Posterior vena cava (tissue), 2 donors: Measurements from ENCODE around the gene GLIS1. TPM values are rescaled to one million over a fixed set of nuclear protein-coding genes. Genes with fewer than 3 reads are reported as not detected.
A peak's percentile ranks its signal among the peaks of the same experiment; 100 is the strongest.

Source experiments
- DNase-seq: peaks from one replicate; pipeline ENCODE4 v3.0.0-alpha.2; 2020; ENCODE audit warnings: low spot score
- intact Hi-C, 2 donors: fragments of 100-400 bp; cut with DNase I; formaldehyde crosslinking; loops; one replicate each; pipeline versions ENCODE4 v1.14.1 to v1.14.2; 2022 to 2023
- total RNA-seq, 2 donors: library from RNA; stranded (reverse); fragmentation: NEBNext Ultra II Directional; extraction: Animal tissue kit (Norgen Biotek cat#: 25700); gene quantifications; one replicate each; pipeline ENCODE4 v1.2.1, GENCODE V29; 2021
- donor health status: DM: yes; HTN: yes; CAD: no.
- donor health status: DM: yes; HTN: yes; CAD: no.

The GLIS1 gene
- total RNA-seq, 2 donors from 2014 or later: 0.74 to 1.7 TPM

GRCh38 chr1:53541263-53541625, 197.7 kb downstream of the GLIS1 start:
- intact Hi-C loops: no loop called here
- peak; percentile 76 for DNase-seq

GRCh38 chr1:53540604-53541262, 198.2 kb downstream of the GLIS1 start:
- DNase-seq: peak; percentile 56

GRCh38 chr1:53539711-53540603, 199.0 kb downstream of the GLIS1 start:
- no peak for DNase-seq
- intact Hi-C loops: no loop called here

More at GRCh38 chr1:53540604-53541262, 198.2 kb downstream of the GLIS1 start:
- intact Hi-C loops: no loop called here

- DNase-seq: no peak
- intact Hi-C loops: no loop called here
These were observed 199.7 kb downstream of the GLIS1 start for GRCh38 chr1:53539226-53539625.

GRCh38 chr1:53536606-53537005, 202.4 kb downstream of the GLIS1 start:
- intact Hi-C loops: no loop called here
- no peak for DNase-seq

- no peak for DNase-seq
- intact Hi-C loops: no loop called here
These were observed 203.1 kb downstream of the GLIS1 start for GRCh38 chr1:53535846-53536245.

GRCh38 chr1:53535226-53535625, 203.7 kb downstream of the GLIS1 start:
- intact Hi-C loops: no loop called here
- DNase-seq: no peak

GRCh38 chr1:53532912-53533311, 206.1 kb downstream of the GLIS1 start:
- intact Hi-C loops: no loop called here
- DNase-seq: no peak

GRCh38 chr1:53532377-53532776, 206.6 kb downstream of the GLIS1 start:
- intact Hi-C loops: no loop called here
- no peak for DNase-seq

GRCh38 chr1:53530550-53530949, 208.4 kb downstream of the GLIS1 start:
- DNase-seq: no peak
- intact Hi-C loops: no loop called here

GRCh38 chr1:53529555-53529954, 209.4 kb downstream of the GLIS1 start:
- no peak for DNase-seq
- intact Hi-C loops: no loop called here

GRCh38 chr1:53527368-53527767, 211.6 kb downstream of the GLIS1 start:
- DNase-seq: no peak
- intact Hi-C loops: no loop called here

GRCh38 chr1:53526451-53527101, 212.4 kb downstream of the GLIS1 start:
- intact Hi-C loops: no loop called here
- DNase-seq: peak; percentile 89

- intact Hi-C loops: no loop called here
- no peak for DNase-seq
These were observed 213.4 kb downstream of the GLIS1 start for GRCh38 chr1:53525595-53525994.

- intact Hi-C loops: no loop called here
- no peak for DNase-seq
These were observed 214.3 kb downstream of the GLIS1 start for GRCh38 chr1:53524428-53525375.

- intact Hi-C loops: no loop called here
- DNase-seq: no peak
These were observed 216.9 kb downstream of the GLIS1 start for GRCh38 chr1:53521924-53522552.

- no peak for DNase-seq
- intact Hi-C loops: no loop called here
These were observed 218.5 kb downstream of the GLIS1 start for GRCh38 chr1:53520481-53520880.

GRCh38 chr1:53519421-53519820, 219.5 kb downstream of the GLIS1 start:
- no peak for DNase-seq
- intact Hi-C loops: no loop called here

- no peak for DNase-seq
- intact Hi-C loops: no loop called here
These were observed 220.2 kb downstream of the GLIS1 start for GRCh38 chr1:53518775-53519174.
